HG03354 (cell line): ENCODE measurements around the gene SLC66A2.
"Not testable (repeated sequence)": the region's sequence is repeated elsewhere in the genome, so short reads cannot be mapped to it uniquely, and the experiment has no call there.

Experiments used
- ATAC-seq: cut with Tn5 transposase; IDR thresholded peaks from one replicate; pipeline ENCODE4 v1.9.1; 2021; ENCODE audit warnings: mild to moderate bottlenecking; ENCODE audit not compliant: unreplicated experiment, poor library complexity, severe bottlenecking

Gene SLC66A2

GRCh38 chr18:79872527-79873444, 78.7 kb downstream of the SLC66A2 start:
- ATAC-seq: no peak

- no peak for ATAC-seq
Measured at GRCh38 chr18:79871481-79872091, 79.9 kb downstream of the SLC66A2 start.

DNA sequence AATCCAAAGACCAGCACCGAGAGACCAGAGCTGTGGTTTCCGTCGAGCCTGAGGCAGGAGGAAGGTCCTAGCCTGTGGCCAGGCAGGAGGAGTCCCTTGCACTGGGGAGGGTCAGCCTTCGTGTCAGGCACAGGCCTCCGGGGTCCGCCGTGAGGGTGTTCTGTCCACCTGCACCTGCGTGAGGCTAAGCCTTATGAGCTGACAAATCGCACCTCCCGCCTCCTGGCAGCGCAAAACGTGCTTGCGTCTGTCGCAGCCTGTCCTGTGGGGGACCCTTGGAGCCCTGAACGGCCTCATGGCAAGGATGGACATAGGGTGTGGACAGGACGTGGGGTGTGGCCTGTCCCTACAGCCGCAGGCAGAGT, 80.4 kb downstream of the SLC66A2 start:
- ATAC-seq: no peak

GRCh38 chr18:79870301-79871025, 81.0 kb downstream of the SLC66A2 start:
- ATAC-seq: no peak

DNA sequence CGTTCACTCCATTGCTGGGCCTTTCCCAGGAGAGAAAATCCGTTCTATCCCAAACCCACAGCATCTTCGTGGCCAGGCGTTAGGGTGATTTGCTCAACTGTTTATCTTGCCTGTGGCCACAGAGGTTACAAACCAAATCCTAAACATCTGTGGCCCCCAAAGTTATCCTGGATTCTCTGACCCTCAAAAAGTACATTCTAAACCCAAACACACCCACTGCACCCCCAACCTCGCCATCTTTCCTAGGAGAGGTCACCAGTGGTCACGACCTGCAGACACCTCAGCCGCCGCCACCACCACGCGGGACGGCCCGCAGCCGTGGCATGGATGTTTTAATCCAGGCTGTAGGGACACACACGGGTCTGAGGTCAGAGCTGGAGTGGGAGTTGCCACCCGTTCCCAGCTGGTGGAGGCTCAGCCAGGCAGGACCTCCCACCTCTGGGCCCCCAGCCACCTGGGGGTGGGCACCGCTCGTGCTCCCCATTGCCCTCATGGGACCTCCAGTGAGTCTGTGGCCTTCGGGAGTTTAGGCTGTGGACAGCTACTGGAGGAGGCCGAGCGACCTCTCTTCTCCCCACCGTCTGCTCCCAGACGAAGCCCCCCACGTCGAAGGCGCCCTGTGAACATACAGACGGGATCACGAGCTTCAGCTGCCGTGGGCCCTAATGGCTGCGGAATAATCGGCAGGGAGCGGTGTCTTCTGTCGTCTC, 81.7 kb downstream of the SLC66A2 start:
- no peak for ATAC-seq

- no peak for ATAC-seq
Measured at GRCh38 chr18:79868811-79869541, 82.5 kb downstream of the SLC66A2 start.

GRCh38 chr18:79868168-79868784, 83.2 kb downstream of the SLC66A2 start:
- ATAC-seq: no peak

- ATAC-seq: no peak
Measured at GRCh38 chr18:79867666-79868065, 83.8 kb downstream of the SLC66A2 start.

GRCh38 chr18:79866889-79867574, 84.4 kb downstream of the SLC66A2 start:
- no peak for ATAC-seq

GRCh38 chr18:79865951-79866350, 85.5 kb downstream of the SLC66A2 start:
- ATAC-seq: not testable (repeated sequence)

- ATAC-seq: not testable (repeated sequence)
Measured at GRCh38 chr18:79864955-79865354, 86.5 kb downstream of the SLC66A2 start.

DNA sequence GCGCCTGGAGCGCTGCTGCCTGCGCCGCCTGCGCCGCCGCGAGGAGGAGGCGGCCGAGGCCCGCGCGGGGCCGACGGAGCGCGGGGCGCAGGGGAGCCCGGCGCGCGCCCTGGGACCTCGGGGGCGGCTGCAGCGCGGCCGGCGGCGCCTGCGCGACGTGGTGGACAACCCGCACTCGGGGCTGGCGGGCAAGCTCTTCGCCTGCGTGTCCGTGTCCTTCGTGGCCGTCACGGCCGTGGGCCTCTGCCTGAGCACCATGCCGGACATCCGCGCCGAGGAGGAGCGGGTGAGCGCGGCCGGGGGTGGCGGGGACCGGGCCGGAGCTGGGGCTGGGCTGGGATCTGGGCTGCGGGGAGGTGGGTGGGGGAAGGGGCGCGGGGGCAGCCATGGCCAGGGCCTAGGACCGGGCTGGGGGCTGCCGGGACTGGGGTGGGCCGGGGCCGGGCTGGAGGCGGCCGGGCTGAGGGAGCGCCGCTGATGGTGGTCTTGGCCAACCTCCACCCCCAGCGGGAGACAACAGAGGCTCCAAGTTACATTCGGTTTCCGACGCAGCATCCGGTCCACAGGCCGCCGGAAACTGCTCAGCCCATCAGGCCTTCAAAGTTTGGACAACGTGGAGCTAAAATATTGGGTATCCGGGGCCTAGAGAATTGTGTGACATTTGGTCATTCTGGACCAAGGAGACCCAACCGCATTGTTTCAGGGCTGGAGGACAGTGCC, 87.3 kb downstream of the SLC66A2 start:
- no peak for ATAC-seq

- no peak for ATAC-seq
Measured at GRCh38 chr18:79863161-79864005, 88.1 kb downstream of the SLC66A2 start.

DNA sequence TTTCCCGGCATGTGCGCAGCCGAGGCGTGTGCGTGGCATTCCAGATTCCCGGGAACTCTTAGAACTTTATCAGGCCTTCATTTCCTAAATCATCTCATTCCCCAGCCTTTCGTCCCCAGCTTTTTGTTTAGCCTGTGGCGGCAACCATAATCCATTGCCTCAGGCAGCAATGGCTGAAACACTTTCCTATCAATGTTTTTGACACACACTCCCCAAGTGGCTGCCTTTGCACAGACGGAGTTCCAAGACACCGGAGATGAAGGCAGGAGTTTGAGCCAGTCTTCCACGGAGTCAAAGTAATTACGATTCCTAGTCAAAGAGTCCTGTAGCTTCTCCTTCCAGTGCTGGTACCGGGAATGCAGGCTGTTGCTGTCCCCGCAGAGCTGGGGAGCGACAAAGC, 88.9 kb downstream of the SLC66A2 start:
- ATAC-seq: no peak

- ATAC-seq: no peak
Measured at GRCh38 chr18:79861687-79862086, 89.8 kb downstream of the SLC66A2 start.

- no peak for ATAC-seq
Measured at GRCh38 chr18:79859314-79859713, 92.1 kb downstream of the SLC66A2 start.

DNA sequence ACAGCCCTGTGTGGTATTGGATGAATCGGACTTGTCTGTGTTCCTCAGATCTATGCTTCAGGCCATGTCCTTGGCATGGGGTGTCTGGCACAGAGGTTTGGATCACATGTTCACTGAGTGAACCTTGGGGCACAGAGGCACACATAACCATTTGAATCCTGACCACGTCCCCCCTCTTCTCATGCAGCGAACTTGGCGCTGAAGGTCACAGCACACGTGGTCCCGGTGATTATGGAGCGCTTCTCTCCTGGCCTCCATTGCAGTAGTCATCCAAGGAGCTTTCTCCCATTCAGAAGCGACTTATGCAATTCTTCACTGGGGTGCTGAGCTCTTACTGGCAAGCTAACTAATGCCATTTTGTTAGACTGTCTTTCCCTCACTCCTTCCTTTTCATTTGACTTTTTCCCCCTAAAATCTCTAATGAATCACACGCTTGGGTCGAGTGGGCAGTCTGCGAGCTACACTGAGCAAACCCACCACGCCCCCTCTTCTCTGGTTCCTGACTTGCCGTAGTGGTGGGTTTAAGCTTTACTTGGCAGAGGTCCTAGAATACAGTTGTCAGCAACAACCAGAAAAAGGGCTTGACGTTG, 94.3 kb downstream of the SLC66A2 start:
- ATAC-seq: no peak
